A549 (cell line): ENCODE results near the gene ANKFN1. TPM values are rescaled to one million over a fixed set of nuclear protein-coding genes. Genes with fewer than 3 reads are reported as not detected.
A peak's percentile ranks its signal among the peaks of the same experiment; 100 is the strongest.

Experiments used
- ATAC-seq, 2 experiments: fragments of 200-7000 bp in 1 of 2; fragments of >200 bp in 1 of 2; cut with Nextera tagmentation in 1 of 2; cut with Tn5 transposase in 1 of 2; 3 replicates each; pipeline versions ENCODE4 v1.8.0 to v1.9.1; 2018 to 2020; ENCODE audit warnings: mild to moderate bottlenecking in 1 of 2, moderate library complexity in 1 of 2
- CTCF ChIA-PET: fragments of 300-600 bp; sonication (Branson Sonifier 250); formaldehyde crosslinking; extraction: SDS; loops from one replicate; lab custom pipeline; 2021; ENCODE audit warnings: antibody characterized with exemption, inconsistent platforms; lab: Yijun Ruan, JAX
- POLR2A ChIA-PET: fragments of 350-600 bp; formaldehyde crosslinking; extraction: SDS; loops from one replicate; lab custom pipeline; 2021; ENCODE audit warnings: antibody characterized with exemption, inconsistent platforms; lab: Yijun Ruan, JAX
- DNase-seq, 2 experiments: peaks; one replicate each; pipeline versions ENCODE4 v3.0.0 to v3.0.0-alpha.2; 2011 to 2016; ENCODE audit warnings: low read depth in 1 of 2, low spot score in 1 of 2
- FAIRE-seq: peaks from 2 replicates; lab custom pipeline; 2011; peaks lifted over from hg19 to GRCh38; lab: Jason Lieb, UNC
- H3K27ac ChIP-seq, 2 experiments: fragments of >200 bp; sonication (Bioruptor Twin); formaldehyde crosslinking; 3 replicates each; pipeline ENCODE4 v1.5.1; 2016 to 2017
- H3K4me1 ChIP-seq: fragments of >200 bp; sonication (Bioruptor Twin); formaldehyde crosslinking; 3 replicates; pipeline ENCODE4 v1.6.1; 2016
- H3K4me2 ChIP-seq: fragments of >200 bp; sonication (Bioruptor Twin); formaldehyde crosslinking; 3 replicates; pipeline ENCODE4 v1.6.1; 2016
- H3K4me3 ChIP-seq: fragments of >200 bp; sonication (Bioruptor Twin); formaldehyde crosslinking; 3 replicates; pipeline ENCODE4 v1.5.1; 2016
- H3K9me3 ChIP-seq: fragments of >200 bp; sonication (Bioruptor Twin); formaldehyde crosslinking; 3 replicates; pipeline ENCODE4 v1.6.1; 2016
- CBX8 ChIP-seq: fragments of 200-600 bp; sonication (generic); IDR thresholded peaks from 2 replicates; pipeline ENCODE4 v1.6.1; 2016
- E2F6 ChIP-seq: IDR thresholded peaks from 2 replicates; pipeline ENCODE4 v1.6.1; 2012; ENCODE audit warnings: low read depth, borderline replicate concordance
- EHF ChIP-seq: fragments of 250-450 bp; sonication (Bioruptor Pico); IDR thresholded peaks from 2 replicates; pipeline ENCODE4 v1.5.0; 2020; ENCODE audit warnings: mild to moderate bottlenecking
- EP300 ChIP-seq, 2 experiments: fragments of >200 bp; sonication (Bioruptor Twin); formaldehyde crosslinking; IDR thresholded peaks; 2 replicates in 1 of 2; 3 replicates in 1 of 2; pipeline ENCODE4 v1.6.1; 2016 to 2017
- ESRRA ChIP-seq: fragments of 150-350 bp; IDR thresholded peaks from 2 replicates; pipeline ENCODE4 v1.6.1; 2014; ENCODE audit warnings: mild to moderate bottlenecking, low read length, borderline replicate concordance
- FOSL2 ChIP-seq, 2 experiments: fragments of 450-650 bp in 1 of 2; fragments of >200 bp in 1 of 2; sonication (Bioruptor Twin) in 1 of 2; formaldehyde crosslinking; IDR thresholded peaks; 2 replicates each; pipeline versions ENCODE4 v1.5.0 to v1.6.1; 2016 to 2020; ENCODE audit warnings: mild to moderate bottlenecking in 1 of 2, moderate library complexity in 1 of 2
- HMGXB4 ChIP-seq: fragments of 250-450 bp; sonication (Bioruptor Pico); IDR thresholded peaks from 2 replicates; pipeline ENCODE4 v1.5.0; 2021; ENCODE audit warnings: mild to moderate bottlenecking, moderate library complexity, borderline replicate concordance
- HOXA7 ChIP-seq: fragments of 250-450 bp; sonication (Bioruptor Pico); IDR thresholded peaks from 2 replicates; pipeline ENCODE4 v1.5.0; 2020; ENCODE audit warnings: mild to moderate bottlenecking, moderate library complexity
- HOXB13 ChIP-seq: fragments of 250-450 bp; sonication (Bioruptor Pico); IDR thresholded peaks from 2 replicates; pipeline ENCODE4 v1.5.0; 2020; ENCODE audit warnings: low read depth, mild to moderate bottlenecking, moderate library complexity
- JUN ChIP-seq, 2 experiments: fragments of >200 bp; sonication (Bioruptor Twin); formaldehyde crosslinking; IDR thresholded peaks; 2 replicates in 1 of 2; 3 replicates in 1 of 2; pipeline ENCODE4 v1.6.1; 2016 to 2017
- KDM1A ChIP-seq: fragments of 200-600 bp; sonication (generic); IDR thresholded peaks from 2 replicates; pipeline ENCODE4 v1.6.1; 2016; ENCODE audit warnings: low read depth, mild to moderate bottlenecking
- KDM5A ChIP-seq: fragments of 200-600 bp; sonication (generic); IDR thresholded peaks from 2 replicates; pipeline ENCODE4 v1.6.1; 2016; ENCODE audit warnings: antibody characterized with exemption, mild to moderate bottlenecking
- MAFK ChIP-seq: fragments of 450-650 bp; IDR thresholded peaks from 2 replicates; pipeline ENCODE4 v1.6.1; 2014; ENCODE audit not compliant: partially characterized antibody
- MYC ChIP-seq: IDR thresholded peaks from 2 replicates; pipeline ENCODE4 v1.6.1; 2012; ENCODE audit warnings: mild to moderate bottlenecking, inconsistent platforms, low read length, improper control_type of control experiment, borderline replicate concordance
- NFE2L2 ChIP-seq: fragments of 150-350 bp; conservative IDR thresholded peaks from 2 replicates; pipeline ENCODE4 v1.6.1; 2014; ENCODE audit warnings: low read length
- POLR2AphosphoS2 ChIP-seq: conservative IDR thresholded peaks from 2 replicates; pipeline ENCODE4 v1.6.1; 2012; ENCODE audit warnings: low read length, improper control_type of control experiment, inconsistent platforms
- RARB ChIP-seq: fragments of 250-450 bp; sonication (Bioruptor Pico); IDR thresholded peaks from 2 replicates; pipeline ENCODE4 v1.8.0; 2021; ENCODE audit warnings: mild to moderate bottlenecking, moderate library complexity
- RFX5 ChIP-seq: fragments of 450-650 bp; IDR thresholded peaks from 2 replicates; pipeline ENCODE4 v1.7.1; 2014; ENCODE audit warnings: antibody characterized with exemption, mild to moderate bottlenecking, moderate library complexity
- SMC3 ChIP-seq: fragments of >200 bp; sonication (Bioruptor Twin); formaldehyde crosslinking; IDR thresholded peaks from 3 replicates; pipeline ENCODE4 v1.6.1; 2018; ENCODE audit warnings: inconsistent platforms
- TFCP2L1 ChIP-seq: fragments of 250-450 bp; sonication (Bioruptor Pico); IDR thresholded peaks from 2 replicates; pipeline ENCODE4 v1.5.0; 2021; ENCODE audit warnings: mild to moderate bottlenecking
- TP53 ChIP-seq: fragments of 250-450 bp; sonication (Bioruptor Pico); IDR thresholded peaks from 2 replicates; pipeline ENCODE4 v1.5.0; 2021; ENCODE audit warnings: mild to moderate bottlenecking, moderate library complexity
- ZSCAN20 ChIP-seq: fragments of 250-450 bp; sonication (Bioruptor Pico); IDR thresholded peaks from 2 replicates; pipeline ENCODE4 v1.8.0; 2022; ENCODE audit warnings: mild to moderate bottlenecking, moderate library complexity
- WGBS: methylation state at CpG from one replicate; pipeline ENCODE4 v1.1.6; 2017; ENCODE audit errors: missing lambda C conversion rate; 5-methylcytosine and 5-hydroxymethylcytosine counted together
- polyA plus RNA-seq, 4 experiments: library from polyadenylated mRNA; depleted of rRNA in 3 of 4; stranded (reverse); fragments of >200 nt; fragmentation: RNase III in 1 of 4; extraction: RNeasy Plus Mini Kit Qiagen cat#74134 plus additional on column Dnase treatment in 1 of 4; gene quantifications; 2 replicates in 3 of 4; 3 replicates in 1 of 4; pipeline ENCODE4 v1.2.3, GENCODE V29; 2011 to 2017
- TF ChIP-seq, protein P1 (sequence below): fragments of 150-350 bp; IDR thresholded peaks from 2 replicates; pipeline ENCODE4 v1.6.1; 2014; ENCODE audit warnings: low read depth, mild to moderate bottlenecking, low read length

ANKFN1 gene
- polyA plus RNA-seq, 2 of the 4 experiments (the other 2 are of a cell fraction): 0.37 TPM; not detected in 1

GRCh38 chr17:56506349-56506748 is 353.1 kb downstream of the ANKFN1 start:
- H3K4me1 ChIP-seq: peaks cover 6% of the 10 kb centered on the region; the same call in 1 of the 3 replicates
- no peak overlapping the region for H3K4me3 ChIP-seq
- ChIA-PET POLR2A (no interaction called here), CTCF (interaction anchor here (0.9 kb wide), 2 partner anchors 9 to 10 kb away, joined by 3 read pairs; no protein-coding TSS in a partner anchor)
- no peak overlapping the region for H3K4me2 ChIP-seq
- DNase-seq: peak in 1 of 2 experiments; percentile 5
- no peaks in the 10 kb centered on the region for H3K9me3 ChIP-seq
- no peak for TF ChIP-seq JUN (IDR thresholded peaks at IDR 0.05)
- TF ChIP-seq EHF (CRISPR knock-in tag): no peak
- TF ChIP-seq HMGXB4: no peak
- TF ChIP-seq TP53: no peak
- TF ChIP-seq KDM1A: no peak
- ATAC-seq: no peak
- no peak overlapping the region for H3K27ac ChIP-seq
- no peak for FAIRE-seq

DNA sequence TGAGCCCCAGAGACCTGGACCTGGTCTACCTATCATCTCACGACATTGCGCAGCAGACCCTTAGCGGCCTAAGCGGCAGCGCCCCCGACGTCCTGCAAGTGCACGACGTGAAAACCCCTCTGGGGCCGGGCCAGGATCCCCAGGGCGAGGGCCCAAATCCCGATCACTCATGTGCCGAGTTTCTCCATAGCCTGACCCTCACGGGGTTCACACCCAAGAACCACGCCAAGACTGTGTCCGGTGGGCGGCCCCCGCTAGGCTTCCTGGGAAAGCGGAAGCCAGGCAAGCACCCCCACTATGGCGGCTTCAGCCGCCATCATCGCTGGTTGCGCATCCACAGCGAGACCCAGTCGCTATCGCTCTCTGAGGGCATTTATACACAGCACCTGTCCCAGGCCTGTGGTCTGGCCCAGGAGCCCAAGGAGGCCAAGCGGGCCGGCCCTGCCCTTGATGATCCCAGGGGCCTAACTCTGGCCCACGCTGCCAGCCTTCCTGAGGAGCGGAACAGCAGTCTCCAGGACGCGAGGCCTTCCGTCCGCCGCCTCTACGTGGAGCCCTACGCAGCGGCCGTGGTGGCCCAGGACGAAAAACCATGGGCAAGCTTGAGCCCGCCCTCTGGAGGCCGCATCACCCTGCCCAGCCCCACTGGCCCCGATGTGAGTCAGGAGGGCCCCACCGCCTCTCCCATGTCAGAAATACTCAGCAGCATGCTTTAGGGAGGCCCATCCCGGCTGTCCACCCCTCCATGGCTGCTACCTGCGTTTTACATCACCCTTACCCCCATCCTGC is 357.5 kb downstream of the ANKFN1 start:
- DNase-seq (no peak), FAIRE-seq (no peak), ATAC-seq (no peak)
- Histone ChIP-seq H3K4me1 (no peaks in the 10 kb centered on the region; the same call in 2 of the 3 replicates), H3K9me3 (no peaks in the 10 kb centered on the region), H3K4me3 (no peak overlapping the region), H3K27ac (no peak overlapping the region), H3K4me2 (no peak overlapping the region)
- 84% methylated on average over 44 of the region's 46 CpGs for WGBS
- ChIA-PET CTCF (interaction anchor here (0.9 to 1.8 kb wide), 2 partner anchors 11 kb away, joined by 4 to 6 read pairs; no protein-coding TSS in a partner anchor), POLR2A (no interaction called here)
- TF ChIP-seq SMC3 (no peak), EP300 (IDR thresholded peaks at IDR 0.05) (no peak), E2F6 (no peak)

- DNase-seq: no peak
- H3K4me3 ChIP-seq: no peak overlapping the region
- TF ChIP-seq ZSCAN20 (CRISPR knock-in tag) (no peak), MYC (no peak), KDM5A (no peak), NFE2L2 (peak; percentile 62), HOXA7 (no peak), MAFK (peak; percentile 8), RFX5 (no peak), ESRRA (no peak)
- TF ChIP-seq, all 56 proteins: peak for 2
- no peak for FAIRE-seq
- Histone ChIP-seq H3K27ac (no peak overlapping the region), H3K9me3 (no peaks in the 10 kb centered on the region), H3K4me1 (no peaks in the 10 kb centered on the region), H3K4me2 (no peak overlapping the region)
- POLR2A ChIA-PET: no interaction called here
- CTCF ChIA-PET: interaction anchor here (1.3 kb wide), 1 partner anchor 15 kb away, joined by 4 read pairs; no protein-coding TSS in a partner anchor
- WGBS: 25% methylated on average over 2 of the region's 2 CpGs
- no peak for ATAC-seq
Observed at GRCh38 chr17:56514264-56514663, 361.0 kb downstream of the ANKFN1 start.

GRCh38 chr17:56514899-56515298 is 361.6 kb downstream of the ANKFN1 start:
- POLR2A ChIA-PET: no interaction called here
- CTCF ChIA-PET: interaction anchor here (1.3 kb wide), 1 partner anchor 15 kb away, joined by 4 read pairs; no protein-coding TSS in a partner anchor
- Histone ChIP-seq H3K9me3 (no peaks in the 10 kb centered on the region), H3K4me1 (no peaks in the 10 kb centered on the region), H3K4me3 (no peak overlapping the region), H3K4me2 (no peak overlapping the region), H3K27ac (no peak overlapping the region)
- DNase-seq: no peak
- no peak for TF ChIP-seq HOXB13 (CRISPR knock-in tag)
- no peak for TF ChIP-seq POLR2AphosphoS2
- no peak for TF ChIP-seq FOSL2 (IDR thresholded peaks at IDR 0.05)
- no peak for TF ChIP-seq FOSL2 (CRISPR knock-in tag; IDR thresholded peaks at IDR 0.05)
- TF ChIP-seq TFCP2L1 (CRISPR knock-in tag): no peak
- TF ChIP-seq, protein P1, sequence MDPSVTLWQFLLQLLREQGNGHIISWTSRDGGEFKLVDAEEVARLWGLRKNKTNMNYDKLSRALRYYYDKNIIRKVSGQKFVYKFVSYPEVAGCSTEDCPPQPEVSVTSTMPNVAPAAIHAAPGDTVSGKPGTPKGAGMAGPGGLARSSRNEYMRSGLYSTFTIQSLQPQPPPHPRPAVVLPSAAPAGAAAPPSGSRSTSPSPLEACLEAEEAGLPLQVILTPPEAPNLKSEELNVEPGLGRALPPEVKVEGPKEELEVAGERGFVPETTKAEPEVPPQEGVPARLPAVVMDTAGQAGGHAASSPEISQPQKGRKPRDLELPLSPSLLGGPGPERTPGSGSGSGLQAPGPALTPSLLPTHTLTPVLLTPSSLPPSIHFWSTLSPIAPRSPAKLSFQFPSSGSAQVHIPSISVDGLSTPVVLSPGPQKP: no peak
- no peak for TF ChIP-seq RARB (CRISPR knock-in tag)
- no peak for TF ChIP-seq EP300 (IDR thresholded peaks at IDR 0.05)
- no peak for TF ChIP-seq CBX8
- no peak for ATAC-seq
- WGBS: 28% methylated on average over 4 of the region's 4 CpGs
- no peak for FAIRE-seq
